OCI-LY7 (cell line): ENCODE results near the gene NTM. TPM values are rescaled to one million over a fixed set of nuclear protein-coding genes. Genes with fewer than 3 reads are reported as not detected.

Experiments used
- BruUV-seq: library from RNA; stranded (reverse); fragments of 400-500 nt; replicated peaks from 2 replicates; lab custom pipeline; 2021; lab: Mats Ljungman, UMichigan
- CTCF ChIA-PET: fragments of 300-600 bp; sonication (Branson Sonifier 250); formaldehyde crosslinking; loops from one replicate; lab custom pipeline; 2022; ENCODE audit warnings: antibody characterized with exemption; ENCODE audit not compliant: unreplicated experiment; lab: Charles Lee
- POLR2A ChIA-PET: fragments of 300-600 bp; sonication (Branson Sonifier 250); formaldehyde crosslinking; loops from one replicate; lab custom pipeline; 2022; ENCODE audit warnings: antibody characterized with exemption; lab: Charles Lee
- DNase-seq: peaks from one replicate; pipeline ENCODE4 v3.0.0-alpha.2; 2015; ENCODE audit warnings: low spot score
- H2AFZ ChIP-seq: fragments of 200-600 bp; sonication (generic), shearing (Covaris generic); 2 replicates; pipeline ENCODE4 v1.6.1; 2014; ENCODE audit warnings: mild to moderate bottlenecking, antibody characterized with exemption, low read length, moderate library complexity
- H3K27ac ChIP-seq: fragments of 200-600 bp; sonication (generic); 2 replicates; pipeline ENCODE4 v1.5.1; 2014; ENCODE audit warnings: mixed run types, low read depth, mild to moderate bottlenecking, moderate library complexity, low read length, inconsistent platforms; ENCODE audit not compliant: poor library complexity, severe bottlenecking
- H3K36me3 ChIP-seq: fragments of 200-600 bp; sonication (generic); 2 replicates; pipeline ENCODE4 v1.6.1; 2014; ENCODE audit warnings: mild to moderate bottlenecking, antibody characterized with exemption, low read length, moderate library complexity, mixed read lengths; ENCODE audit not compliant: insufficient read depth
- H3K4me1 ChIP-seq: fragments of 200-600 bp; sonication (generic); 2 replicates; pipeline ENCODE4 v1.5.1; 2014; ENCODE audit warnings: mild to moderate bottlenecking, low read length; ENCODE audit not compliant: insufficient read depth, poor library complexity, severe bottlenecking
- H3K4me2 ChIP-seq: fragments of 200-600 bp; sonication (generic); 2 replicates; pipeline ENCODE4 v1.6.1; 2014; ENCODE audit warnings: mild to moderate bottlenecking, low read length
- H3K4me3 ChIP-seq: fragments of 200-600 bp; sonication (generic); 2 replicates; pipeline ENCODE4 v1.5.1; 2014; ENCODE audit warnings: mild to moderate bottlenecking, low read depth, low read length; ENCODE audit not compliant: poor library complexity, severe bottlenecking
- H3K79me2 ChIP-seq: fragments of 200-600 bp; sonication (generic); 2 replicates; pipeline ENCODE4 v1.6.1; 2016; ENCODE audit warnings: low read depth, mild to moderate bottlenecking, low read length, moderate library complexity, mixed read lengths; ENCODE audit not compliant: insufficient read depth
- H3K9me2 ChIP-seq: fragments of 200-600 bp; sonication (generic); 2 replicates; pipeline ENCODE4 v1.6.1; 2016; ENCODE audit warnings: mild to moderate bottlenecking, low read length, mixed read lengths; ENCODE audit not compliant: insufficient read depth
- H3K9me3 ChIP-seq: fragments of 200-600 bp; sonication (generic); 2 replicates; pipeline ENCODE4 v1.6.1; 2014; ENCODE audit warnings: mild to moderate bottlenecking, mixed run types, low read length, mixed read lengths
- H4K20me1 ChIP-seq: fragments of 200-600 bp; sonication (generic); 2 replicates; pipeline ENCODE4 v1.6.1; 2014; ENCODE audit warnings: mild to moderate bottlenecking, antibody characterized with exemption, low read length, moderate library complexity, mixed read lengths; ENCODE audit not compliant: insufficient read depth
- CTCF ChIP-seq: fragments of 200-600 bp; sonication (generic); conservative IDR thresholded peaks from 2 replicates; pipeline ENCODE4 v1.5.1; 2014; ENCODE audit warnings: mild to moderate bottlenecking, antibody characterized with exemption, low read length, moderate library complexity, mixed read lengths
- EZH2phosphoT487 ChIP-seq: fragments of 200-600 bp; sonication (generic); IDR thresholded peaks from 2 replicates; pipeline ENCODE4 v1.6.1; 2018; ENCODE audit warnings: low read depth, borderline replicate concordance, mild to moderate bottlenecking, mixed run types, antibody characterized with exemption, low read length, moderate library complexity, mixed read lengths
- intact Hi-C: fragments of 100-400 bp; cut with micrococcal nuclease; formaldehyde crosslinking; loops from one replicate; pipeline ENCODE4 v1.10.0; 2022; ENCODE audit not compliant: unreplicated experiment
- total RNA-seq, 2 experiments: library from RNA; depleted of rRNA in 1 of 2; stranded (reverse); fragments of >200 nt in 1 of 2; shearing (Covaris generic) in 1 of 2; gene quantifications; 2 replicates each; pipeline ENCODE4 v1.2.3, GENCODE V29; 2014 to 2022

NTM gene
- total RNA-seq, 2 experiments from 2014 or later, result not detected

GRCh38 chr11:132260636-132261035 is 890.2 kb downstream of the NTM start:
- H3K27ac ChIP-seq, result no peak overlapping the region
- CTCF ChIA-PET, result no interaction called here
- H4K20me1 ChIP-seq, result no peaks in the 10 kb centered on the region
- no peak overlapping the region for H3K4me3 ChIP-seq
- H3K4me1 ChIP-seq, result no peaks in the 10 kb centered on the region
- no peak for TF ChIP-seq EZH2phosphoT487
- no peak for TF ChIP-seq CTCF
- H3K79me2 ChIP-seq, result no peaks in the 10 kb centered on the region
- H2AFZ ChIP-seq, result no peak overlapping the region
- DNase-seq, result no peak
- H3K36me3 ChIP-seq, result no peaks in the 10 kb centered on the region
- no peak overlapping the region for H3K4me2 ChIP-seq
- no peaks in the 10 kb centered on the region; the same call in 1 of the 2 replicates for H3K9me2 ChIP-seq
- H3K9me3 ChIP-seq, result no peaks in the 10 kb centered on the region
- intact Hi-C loops, result no loop called here
- BruUV-seq, result no TSS peak
- POLR2A ChIA-PET, result interaction anchor here (0.6 kb wide), 2 partner anchors 22 to 1808 kb away, joined by 3 to 4 read pairs; no protein-coding TSS in a partner anchor

- Histone ChIP-seq H3K4me3 (no peak overlapping the region), H3K4me1 (no peaks in the 10 kb centered on the region), H3K36me3 (no peaks in the 10 kb centered on the region), H2AFZ (no peak overlapping the region), H3K27ac (no peak overlapping the region), H3K79me2 (no peaks in the 10 kb centered on the region), H3K9me3 (no peaks in the 10 kb centered on the region), H4K20me1 (no peaks in the 10 kb centered on the region), H3K4me2 (no peak overlapping the region), H3K9me2 (no peaks in the 10 kb centered on the region; the same call in 1 of the 2 replicates)
- TF ChIP-seq CTCF (no peak), EZH2phosphoT487 (no peak)
- intact Hi-C loops, result no loop called here
- ChIA-PET POLR2A (no interaction called here), CTCF (no interaction called here)
- DNase-seq, result no peak
- no TSS peak for BruUV-seq
Measured at GRCh38 chr11:132263241-132263640, 892.8 kb downstream of the NTM start.

GRCh38 chr11:132263875-132264274 is 893.5 kb downstream of the NTM start:
- Histone ChIP-seq H4K20me1 (no peaks in the 10 kb centered on the region), H3K36me3 (no peaks in the 10 kb centered on the region), H3K4me2 (no peak overlapping the region), H3K4me3 (no peak overlapping the region), H3K9me3 (no peaks in the 10 kb centered on the region), H3K27ac (no peak overlapping the region), H3K4me1 (no peaks in the 10 kb centered on the region), H3K9me2 (no peaks in the 10 kb centered on the region; the same call in 1 of the 2 replicates), H3K79me2 (no peaks in the 10 kb centered on the region), H2AFZ (no peak overlapping the region)
- ChIA-PET POLR2A (no interaction called here), CTCF (no interaction called here)
- no TSS peak for BruUV-seq
- intact Hi-C loops, result no loop called here
- DNase-seq, result no peak
- TF ChIP-seq EZH2phosphoT487 (no peak), CTCF (no peak)
